ENCODE results near the gene SNED1.

Gene SNED1

DNA sequence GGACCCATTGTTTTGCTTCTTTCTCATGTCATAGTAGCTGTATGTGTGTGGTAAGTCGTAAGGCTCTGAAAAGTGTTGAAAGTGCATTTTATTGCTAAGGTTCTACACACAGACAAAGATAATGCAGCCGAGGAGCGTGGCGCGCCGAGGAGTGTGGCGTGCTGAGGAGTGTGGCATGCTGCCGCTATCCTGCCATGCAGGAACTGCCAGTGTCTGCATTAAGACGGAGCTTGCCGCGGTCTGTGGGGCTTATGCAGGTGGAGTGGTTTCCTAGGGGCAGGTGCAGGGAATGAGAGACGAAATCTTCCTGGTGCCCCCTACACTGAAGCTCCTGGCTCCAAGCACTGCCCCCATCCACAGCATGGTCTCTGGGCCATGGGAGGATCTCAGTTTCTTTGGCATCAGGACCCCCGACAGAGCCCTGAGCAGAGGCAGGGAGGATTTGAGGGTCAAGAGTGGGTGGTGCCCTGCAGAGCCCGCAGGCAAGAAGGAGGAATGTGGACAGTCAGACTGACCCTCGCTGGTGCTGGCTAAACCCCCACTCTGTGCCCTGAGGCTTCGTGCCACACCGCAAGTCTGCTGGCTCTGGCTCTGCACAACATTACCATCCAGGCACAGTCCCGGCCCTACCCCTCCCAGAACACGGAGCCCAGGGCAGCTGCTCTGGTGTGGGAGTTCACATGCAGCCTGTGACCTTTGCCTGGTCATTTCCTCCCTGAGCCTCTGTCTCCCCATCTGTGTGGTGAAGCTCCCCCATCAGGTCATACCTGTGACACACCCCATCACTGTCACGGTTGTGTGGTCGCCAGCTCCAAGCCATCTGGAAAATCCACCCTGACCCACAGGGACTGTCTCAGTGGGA, 3.2 kb downstream of the SNED1 start:
- H3K27me3 ChIP-seq (ENCODE audit: insufficient read depth, low read depth, severe bottlenecking): no peaks in the 10 kb centered on the region
- H3K36me3 ChIP-seq: no peaks in the 10 kb centered on the region
- peaks cover 10% of the 10 kb centered on the region for H3K9me3 ChIP-seq (ENCODE audit: severe bottlenecking)
- no peak overlapping the region for H3K27ac ChIP-seq
- TF ChIP-seq, protein P1, sequence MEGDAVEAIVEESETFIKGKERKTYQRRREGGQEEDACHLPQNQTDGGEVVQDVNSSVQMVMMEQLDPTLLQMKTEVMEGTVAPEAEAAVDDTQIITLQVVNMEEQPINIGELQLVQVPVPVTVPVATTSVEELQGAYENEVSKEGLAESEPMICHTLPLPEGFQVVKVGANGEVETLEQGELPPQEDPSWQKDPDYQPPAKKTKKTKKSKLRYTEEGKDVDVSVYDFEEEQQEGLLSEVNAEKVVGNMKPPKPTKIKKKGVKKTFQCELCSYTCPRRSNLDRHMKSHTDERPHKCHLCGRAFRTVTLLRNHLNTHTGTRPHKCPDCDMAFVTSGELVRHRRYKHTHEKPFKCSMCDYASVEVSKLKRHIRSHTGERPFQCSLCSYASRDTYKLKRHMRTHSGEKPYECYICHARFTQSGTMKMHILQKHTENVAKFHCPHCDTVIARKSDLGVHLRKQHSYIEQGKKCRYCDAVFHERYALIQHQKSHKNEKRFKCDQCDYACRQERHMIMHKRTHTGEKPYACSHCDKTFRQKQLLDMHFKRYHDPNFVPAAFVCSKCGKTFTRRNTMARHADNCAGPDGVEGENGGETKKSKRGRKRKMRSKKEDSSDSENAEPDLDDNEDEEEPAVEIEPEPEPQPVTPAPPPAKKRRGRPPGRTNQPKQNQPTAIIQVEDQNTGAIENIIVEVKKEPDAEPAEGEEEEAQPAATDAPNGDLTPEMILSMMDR (IDR thresholded peaks at IDR 0.05; ENCODE audit: low read depth, low read length): 0 out of 2 replicates have a peak, but pooled peaks have one; percentile 17
- no peak overlapping the region for H3K4me3 ChIP-seq (ENCODE audit: low read depth, low read length)
- peak; percentile 29 for DNase-seq

DNA sequence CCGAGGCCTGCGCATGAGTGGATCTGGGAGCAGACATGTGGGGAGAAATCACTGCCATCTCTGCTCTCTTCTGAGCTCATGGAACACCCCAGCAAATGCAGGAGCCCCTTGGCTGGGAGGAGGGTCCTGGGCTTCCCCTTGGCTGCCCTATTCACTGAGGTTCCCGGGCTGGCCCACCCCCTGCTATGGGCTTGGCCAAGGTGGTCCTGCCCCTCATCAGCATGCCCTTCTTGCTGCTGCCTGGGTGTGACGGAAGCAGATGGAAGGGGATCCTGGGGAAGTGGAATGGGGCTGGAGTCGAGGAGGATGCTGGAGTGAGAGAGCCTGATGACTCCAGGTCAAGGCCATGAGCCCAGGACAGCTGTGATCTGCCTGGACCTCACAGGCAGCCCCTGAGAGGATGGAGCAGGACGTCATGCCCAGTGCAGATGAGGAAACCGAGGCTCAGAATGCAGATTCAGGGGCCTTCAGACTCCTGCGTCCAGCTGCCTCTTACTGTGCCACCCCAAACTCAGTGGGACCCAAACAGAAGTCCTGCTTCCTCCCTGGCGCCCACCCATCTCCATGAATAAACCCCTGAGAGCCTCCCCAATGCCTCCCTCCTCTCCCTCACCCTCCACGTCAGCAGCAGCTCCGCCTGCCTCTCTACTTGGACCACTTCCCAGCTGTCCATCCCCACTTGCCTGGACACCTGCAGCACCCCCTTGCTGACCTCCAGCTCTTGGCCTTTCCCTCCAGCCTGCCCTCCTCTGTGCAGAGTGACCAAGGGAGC, 4.0 kb downstream of the SNED1 start:
- Histone ChIP-seq H3K9me3 (ENCODE audit: severe bottlenecking) (peaks cover 10% of the 10 kb centered on the region), H3K27ac (no peak overlapping the region), H3K27me3 (ENCODE audit: insufficient read depth, low read depth, severe bottlenecking) (no peaks in the 10 kb centered on the region), H3K4me3 (ENCODE audit: low read depth, low read length) (no peak overlapping the region), H3K36me3 (no peaks in the 10 kb centered on the region)
- TF ChIP-seq, protein P1 (IDR thresholded peaks at IDR 0.05; ENCODE audit: low read depth, low read length): no peak
- DNase-seq: no peak

DNA sequence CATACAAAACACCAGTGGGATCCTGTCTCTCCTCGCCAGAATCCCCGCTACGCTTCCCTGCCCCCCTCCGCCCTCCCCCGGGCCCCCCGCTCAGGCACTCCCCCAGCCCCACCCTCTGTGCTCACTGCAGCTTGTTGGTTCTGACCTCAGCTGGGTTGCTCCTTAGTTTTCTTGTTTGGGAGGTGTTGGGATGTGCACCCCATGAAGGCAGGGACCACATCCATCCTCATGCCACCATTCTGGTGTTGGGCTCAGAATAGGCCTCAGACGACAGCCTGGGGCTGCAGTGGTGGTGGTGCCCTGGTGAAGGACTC, 4.6 kb downstream of the SNED1 start:
- Histone ChIP-seq H3K9me3 (ENCODE audit: severe bottlenecking) (peaks cover 10% of the 10 kb centered on the region), H3K36me3 (no peaks in the 10 kb centered on the region), H3K27ac (no peak overlapping the region), H3K4me3 (ENCODE audit: low read depth, low read length) (no peak overlapping the region), H3K27me3 (ENCODE audit: insufficient read depth, low read depth, severe bottlenecking) (no peaks in the 10 kb centered on the region)
- DNase-seq: no peak
- TF ChIP-seq, protein P1 (IDR thresholded peaks at IDR 0.05; ENCODE audit: low read depth, low read length): no peak

DNA sequence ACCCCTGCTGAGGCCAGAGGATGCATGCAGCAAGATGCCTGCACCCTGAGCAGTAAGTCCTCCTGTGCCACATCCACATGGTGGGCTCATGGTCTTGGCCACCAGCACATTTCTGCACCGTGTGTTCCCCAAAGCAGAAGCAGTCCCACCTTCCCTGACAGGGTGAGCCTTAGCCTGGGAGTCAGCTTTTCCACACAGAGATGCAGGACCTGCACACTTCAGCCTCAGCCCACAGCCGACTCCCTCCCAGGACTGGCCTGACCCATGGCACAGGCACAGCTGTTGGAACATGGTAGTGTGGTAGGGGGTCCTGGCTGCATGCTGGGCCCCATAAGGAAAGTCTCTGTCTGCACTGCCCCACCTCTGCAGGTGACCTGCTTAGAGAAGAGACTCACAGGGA, 5.0 kb downstream of the SNED1 start:
- no peaks in the 10 kb centered on the region for H3K36me3 ChIP-seq
- no peak for DNase-seq
- TF ChIP-seq, protein P1 (IDR thresholded peaks at IDR 0.05; ENCODE audit: low read depth, low read length): no peak

DNA sequence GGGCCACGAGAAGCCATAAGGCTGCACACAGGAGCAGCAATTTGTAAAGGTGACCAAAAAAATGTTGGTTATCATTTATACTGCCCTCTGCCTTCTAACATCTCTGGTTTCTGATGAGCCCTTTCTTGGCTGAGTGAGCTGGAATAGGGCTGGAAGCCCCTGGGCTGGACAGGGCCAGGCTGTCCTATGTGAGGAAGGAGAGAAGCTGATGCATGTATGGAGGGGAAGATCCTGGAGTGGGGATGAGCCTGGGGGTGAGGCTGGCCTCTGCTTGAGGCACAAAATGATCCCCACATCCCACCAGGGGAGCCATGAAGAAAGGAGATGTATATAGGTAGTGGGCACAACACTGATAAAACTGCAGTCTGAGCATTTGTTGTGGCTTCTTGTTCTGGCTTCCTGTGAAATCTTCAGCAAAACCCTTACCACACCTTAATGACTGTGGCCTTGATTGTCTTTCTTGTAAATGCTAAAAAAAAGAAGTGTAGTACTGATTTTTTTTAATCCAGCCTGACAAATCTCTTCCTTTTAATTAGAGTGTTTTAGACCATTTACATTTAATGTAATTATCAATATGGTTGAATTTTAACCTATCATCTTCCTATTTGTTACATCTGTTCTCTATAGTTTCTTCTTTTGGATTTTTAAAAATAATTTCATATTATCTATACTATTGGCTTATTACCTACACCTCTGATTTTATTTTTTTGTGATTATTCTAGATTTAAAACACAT, 5.6 kb downstream of the SNED1 start:
- no peaks in the 10 kb centered on the region for H3K36me3 ChIP-seq
- DNase-seq: no peak
- no peaks in the 10 kb centered on the region for H3K27me3 ChIP-seq (ENCODE audit: insufficient read depth, low read depth, severe bottlenecking)
- TF ChIP-seq, protein P1 (IDR thresholded peaks at IDR 0.05; ENCODE audit: low read depth, low read length): no peak
- no peak overlapping the region for H3K4me3 ChIP-seq (ENCODE audit: low read depth, low read length)
- H3K27ac ChIP-seq: no peak overlapping the region
- H3K9me3 ChIP-seq (ENCODE audit: severe bottlenecking): peaks cover 10% of the 10 kb centered on the region

More for the DNA sequence above, 5.0 kb downstream of the SNED1 start:
- no peak overlapping the region for H3K4me3 ChIP-seq (ENCODE audit: low read depth, low read length)
- H3K27me3 ChIP-seq (ENCODE audit: insufficient read depth, low read depth, severe bottlenecking): no peaks in the 10 kb centered on the region
- no peak overlapping the region for H3K27ac ChIP-seq
- peaks cover 10% of the 10 kb centered on the region for H3K9me3 ChIP-seq (ENCODE audit: severe bottlenecking)

All from WERI-Rb-1 (cell line).